Activated T-cell treated with anti-CD3 and anti-CD28 coated beads, Interleukin-2, amount 50 U/mL, for 24 hours (primary cell): ENCODE results near the gene IFI44.

ENCODE experiments used
- DNase-seq: peaks from one replicate; pipeline ENCODE4 v3.0.0-alpha.2; 2020
- H3K27ac Mint-ChIP-seq: 2 replicates; pipeline ENCODE4 v1.8.0; 2020; ENCODE audit warnings: mild to moderate bottlenecking, mixed read lengths
- H3K27me3 Mint-ChIP-seq: 2 replicates; pipeline ENCODE4 v1.8.0; 2020; ENCODE audit warnings: mixed read lengths
- H3K36me3 Mint-ChIP-seq: 2 replicates; pipeline ENCODE4 v1.8.0; 2020; ENCODE audit warnings: low read depth, mixed read lengths
- H3K4me1 Mint-ChIP-seq: 2 replicates; pipeline ENCODE4 v1.8.0; 2020; ENCODE audit warnings: low read depth, mixed read lengths
- H3K4me3 Mint-ChIP-seq: 2 replicates; pipeline ENCODE4 v1.8.0; 2020; ENCODE audit warnings: mild to moderate bottlenecking, moderate library complexity, mixed read lengths
- H3K9me3 Mint-ChIP-seq: 2 replicates; pipeline ENCODE4 v1.8.0; 2020; ENCODE audit warnings: mixed read lengths

Gene IFI44

DNA sequence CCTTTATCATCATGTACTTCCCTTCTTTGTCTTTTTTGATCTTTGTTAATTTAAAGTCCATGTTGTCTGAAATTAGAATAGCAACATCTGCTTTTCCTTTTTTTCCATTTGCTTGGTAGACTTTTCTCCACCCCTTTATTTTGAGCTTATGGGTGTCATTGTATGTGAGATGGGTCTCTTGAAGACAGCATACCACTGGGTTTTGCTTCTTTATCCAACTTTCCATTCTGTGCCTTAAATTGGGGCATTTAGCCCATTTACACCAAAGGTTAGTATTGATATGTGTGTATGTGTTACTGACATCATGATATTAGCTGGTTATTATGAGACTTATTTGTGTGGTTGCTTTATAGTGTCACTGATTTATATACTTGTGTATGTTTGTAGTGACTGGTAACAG lies 50.2 kb downstream of the IFI44 start:
- Mint-ChIP-seq H3K27ac (no peak overlapping the region), H3K27me3 (peaks cover 31% of the 10 kb centered on the region), H3K9me3 (peaks cover 17% of the 10 kb centered on the region), H3K4me3 (no peak overlapping the region), H3K36me3 (no peaks in the 10 kb centered on the region), H3K4me1 (no peaks in the 10 kb centered on the region)
- no peak for DNase-seq

DNA sequence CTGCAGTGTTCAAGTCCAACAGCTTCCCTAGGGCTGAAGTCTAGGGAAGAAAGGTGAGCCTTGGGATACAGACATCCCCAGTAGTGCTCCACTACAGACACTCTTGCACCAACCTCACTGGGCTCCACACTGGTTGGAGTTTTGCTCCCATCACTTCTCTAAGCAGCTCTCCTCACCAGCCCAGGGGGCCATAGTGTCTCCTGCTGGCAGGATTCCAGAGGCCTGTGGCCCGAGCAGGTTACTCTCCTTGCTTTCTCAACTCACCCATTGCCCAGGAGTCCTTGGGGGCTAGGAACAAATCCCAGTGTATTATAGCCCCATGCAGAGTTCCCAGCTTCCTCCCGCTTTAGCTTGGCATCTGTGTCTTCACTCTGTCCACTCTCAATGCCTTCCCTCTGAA lies 52.8 kb downstream of the IFI44 start:
- Mint-ChIP-seq H3K4me3 (no peak overlapping the region), H3K27ac (no peak overlapping the region), H3K36me3 (no peaks in the 10 kb centered on the region), H3K27me3 (peaks cover 31% of the 10 kb centered on the region), H3K9me3 (peaks cover 15% of the 10 kb centered on the region), H3K4me1 (no peaks in the 10 kb centered on the region)
- no peak for DNase-seq

DNA sequence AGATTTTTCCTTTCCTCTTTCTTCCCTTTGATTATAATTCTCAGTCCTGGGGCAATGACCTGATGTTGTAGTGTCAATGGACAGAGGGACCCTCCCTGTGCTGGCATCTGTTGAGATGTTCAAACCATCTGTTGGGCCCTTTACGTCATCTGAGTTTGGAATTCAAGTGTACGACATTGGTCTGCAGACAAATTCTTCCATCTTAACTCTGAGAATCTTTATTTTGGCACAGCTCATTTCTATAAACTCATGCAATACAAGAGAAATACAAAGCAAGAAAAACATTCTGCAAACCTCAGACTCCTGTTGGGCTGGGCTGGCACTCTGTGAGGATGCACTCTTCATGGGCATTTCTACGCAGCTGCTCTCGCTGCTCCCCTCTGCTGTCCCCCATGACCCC lies 54.2 kb downstream of the IFI44 start:
- Mint-ChIP-seq H3K4me3 (no peak overlapping the region), H3K36me3 (no peaks in the 10 kb centered on the region), H3K9me3 (peaks cover 15% of the 10 kb centered on the region), H3K4me1 (no peaks in the 10 kb centered on the region), H3K27me3 (peaks cover 31% of the 10 kb centered on the region), H3K27ac (no peak overlapping the region)
- DNase-seq = no peak

- H3K27ac Mint-ChIP-seq = no peak overlapping the region
- H3K4me3 Mint-ChIP-seq = no peak overlapping the region
- no peaks in the 10 kb centered on the region for H3K4me1 Mint-ChIP-seq
- no peaks in the 10 kb centered on the region for H3K9me3 Mint-ChIP-seq
- no peaks in the 10 kb centered on the region for H3K36me3 Mint-ChIP-seq
- DNase-seq = no peak
- H3K27me3 Mint-ChIP-seq = no peaks in the 10 kb centered on the region
Observed at GRCh38 chr1:78712467-78713051, 62.9 kb downstream of the IFI44 start.

GRCh38 chr1:78713297-78713696 lies 63.7 kb downstream of the IFI44 start:
- DNase-seq = no peak
- Mint-ChIP-seq H3K4me3 (no peak overlapping the region), H3K27me3 (no peaks in the 10 kb centered on the region), H3K9me3 (no peaks in the 10 kb centered on the region), H3K36me3 (no peaks in the 10 kb centered on the region), H3K4me1 (no peaks in the 10 kb centered on the region), H3K27ac (no peak overlapping the region)
